ENCODE data around the gene KIAA1217. TPM values are rescaled to one million over a fixed set of nuclear protein-coding genes. Genes with fewer than 3 reads are reported as not detected.

KIAA1217 gene
- total and polyA plus RNA-seq, 9 of the 15 experiments (the other 6 are each of a cell fraction or from before 2014, with no cell fraction given) = 0.04 TPM; not detected in 8

DNA sequence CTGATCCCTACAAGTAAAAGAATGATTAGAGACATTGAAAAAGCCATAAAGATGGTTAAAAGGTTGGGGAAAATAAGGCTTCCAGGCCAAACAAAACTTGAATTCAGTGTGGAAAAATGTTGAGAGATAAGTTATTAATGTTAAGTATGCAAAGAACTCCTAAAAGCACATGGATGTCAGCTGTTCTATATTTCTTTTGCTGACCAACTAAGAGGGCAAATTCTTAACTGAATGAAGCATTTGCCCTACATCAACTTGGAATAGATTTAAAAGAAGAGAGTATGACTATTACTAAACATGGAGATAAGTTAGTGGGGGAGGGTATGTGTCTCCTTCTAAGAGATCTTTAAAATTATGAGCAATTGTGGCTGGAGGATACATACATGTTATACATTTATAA is 124.8 kb downstream of the KIAA1217 start:
- no peak overlapping the region for H3K4me3 ChIP-seq
- no peak overlapping the region for H3K9ac ChIP-seq (ENCODE audit: insufficient read depth in 1 of 2, low read depth in 2 of 2, low read length in 2 of 2)
- no peaks in the 10 kb centered on the region for H3K27me3 ChIP-seq (ENCODE audit: control insufficient read depth in 2 of 2, insufficient read depth in 2 of 2, low read length in 2 of 2)
- no peaks in the 10 kb centered on the region for H3K9me3 ChIP-seq (replicated peaks; ENCODE audit: control insufficient read depth, insufficient read depth, low read depth, low read length)
- H3K9me1 ChIP-seq (ENCODE audit: control insufficient read depth, insufficient read depth, low read length) = no peaks in the 10 kb centered on the region
- no peaks in the 10 kb centered on the region for H3K4me1 ChIP-seq (replicated peaks in 1 of 2; ENCODE audit: control insufficient read depth in 2 of 2, insufficient read depth in 2 of 2, low read length in 2 of 2)
- BruUV-seq (replicated peaks) = no TSS peak
- no peak for TF ChIP-seq TRIM25 (IDR thresholded peaks at IDR 0.05; ENCODE audit: borderline replicate concordance)
- no peak for TF ChIP-seq HNRNPL (IDR thresholded peaks at IDR 0.05; ENCODE audit: low read depth, low read length)
- no peak for TF ChIP-seq SMC3 (conservative IDR thresholded peaks at IDR 0.05; ENCODE audit: insufficient read depth, low read depth, low read length)
- H3K4me2 ChIP-seq (ENCODE audit: insufficient read depth, low read length) = no peak overlapping the region
- H4K20me1 ChIP-seq (replicated peaks; ENCODE audit: control insufficient read depth, insufficient read depth, low read length) = no peaks in the 10 kb centered on the region
- H3K27ac ChIP-seq (ENCODE audit: extremely low read depth, low read depth, low read length) = no peak overlapping the region
- ChIA-PET POLR2A (no interaction called here), CTCF (ENCODE audit: low intra/inter-chr PET ratio) (no interaction called here)
- intact Hi-C loops (cut with micrococcal nuclease) = no loop called here
- ATAC-seq = no peak
- H3K79me2 ChIP-seq (ENCODE audit: control insufficient read depth, insufficient read depth, low read length) = no peaks in the 10 kb centered on the region
- in situ Hi-C loops (cut with MboI) = no loop called here
- no peak overlapping the region for H2AFZ ChIP-seq (ENCODE audit: low read depth, low read length)
- no peaks in the 10 kb centered on the region for H3K36me3 ChIP-seq (ENCODE audit: control insufficient read depth, insufficient read depth, low read length)
- FAIRE-seq = no peak
- no peak for DNase-seq (ENCODE audit: extremely low read depth in 1 of 4, low spot score in 3 of 4)

- no peak overlapping the region for H2AFZ ChIP-seq (ENCODE audit: low read depth, low read length)
- ChIA-PET CTCF (ENCODE audit: low intra/inter-chr PET ratio) (no interaction called here), POLR2A (no interaction called here)
- no TSS peak for BruUV-seq (replicated peaks)
- no peaks in the 10 kb centered on the region for H3K9me3 ChIP-seq (replicated peaks; ENCODE audit: control insufficient read depth, insufficient read depth, low read depth, low read length)
- H3K79me2 ChIP-seq (ENCODE audit: control insufficient read depth, insufficient read depth, low read length) = no peaks in the 10 kb centered on the region
- intact Hi-C loops (cut with micrococcal nuclease) (no loop called here), in situ Hi-C loops (cut with MboI) (no loop called here)
- H3K9ac ChIP-seq (ENCODE audit: insufficient read depth in 1 of 2, low read depth in 2 of 2, low read length in 2 of 2) = no peak overlapping the region
- no peaks in the 10 kb centered on the region for H3K36me3 ChIP-seq (ENCODE audit: control insufficient read depth, insufficient read depth, low read length)
- no peaks in the 10 kb centered on the region for H3K9me1 ChIP-seq (ENCODE audit: control insufficient read depth, insufficient read depth, low read length)
- no peak for ATAC-seq
- H3K4me2 ChIP-seq (ENCODE audit: insufficient read depth, low read length) = no peak overlapping the region
- H4K20me1 ChIP-seq (replicated peaks; ENCODE audit: control insufficient read depth, insufficient read depth, low read length) = no peaks in the 10 kb centered on the region
- H3K27me3 ChIP-seq (ENCODE audit: control insufficient read depth in 2 of 2, insufficient read depth in 2 of 2, low read length in 2 of 2) = no peaks in the 10 kb centered on the region
- FAIRE-seq = no peak
- H3K4me1 ChIP-seq (replicated peaks in 1 of 2; ENCODE audit: control insufficient read depth in 2 of 2, insufficient read depth in 2 of 2, low read length in 2 of 2) = no peaks in the 10 kb centered on the region
- no peak for DNase-seq (ENCODE audit: extremely low read depth in 1 of 4, low spot score in 3 of 4)
- TF ChIP-seq STAG1 (CRISPR knock-in tag; IDR thresholded peaks at IDR 0.05; ENCODE audit: borderline replicate concordance) (no peak), ZNF75A (CRISPR knock-in tag; IDR thresholded peaks at IDR 0.05) (no peak), ETV1 (tag; conservative IDR thresholded peaks at IDR 0.05; ENCODE audit: low read depth) (no peak), CBX3 (IDR thresholded peaks at IDR 0.05; ENCODE audit: borderline replicate concordance in 1 of 2, low read length in 2 of 2) (no peak), ZNF696 (CRISPR knock-in tag; conservative IDR thresholded peaks at IDR 0.05) (no peak), ASH1L (IDR thresholded peaks at IDR 0.05; ENCODE audit: borderline replicate concordance, low read depth, partially characterized antibody) (no peak)
- TF ChIP-seq, protein P1, sequence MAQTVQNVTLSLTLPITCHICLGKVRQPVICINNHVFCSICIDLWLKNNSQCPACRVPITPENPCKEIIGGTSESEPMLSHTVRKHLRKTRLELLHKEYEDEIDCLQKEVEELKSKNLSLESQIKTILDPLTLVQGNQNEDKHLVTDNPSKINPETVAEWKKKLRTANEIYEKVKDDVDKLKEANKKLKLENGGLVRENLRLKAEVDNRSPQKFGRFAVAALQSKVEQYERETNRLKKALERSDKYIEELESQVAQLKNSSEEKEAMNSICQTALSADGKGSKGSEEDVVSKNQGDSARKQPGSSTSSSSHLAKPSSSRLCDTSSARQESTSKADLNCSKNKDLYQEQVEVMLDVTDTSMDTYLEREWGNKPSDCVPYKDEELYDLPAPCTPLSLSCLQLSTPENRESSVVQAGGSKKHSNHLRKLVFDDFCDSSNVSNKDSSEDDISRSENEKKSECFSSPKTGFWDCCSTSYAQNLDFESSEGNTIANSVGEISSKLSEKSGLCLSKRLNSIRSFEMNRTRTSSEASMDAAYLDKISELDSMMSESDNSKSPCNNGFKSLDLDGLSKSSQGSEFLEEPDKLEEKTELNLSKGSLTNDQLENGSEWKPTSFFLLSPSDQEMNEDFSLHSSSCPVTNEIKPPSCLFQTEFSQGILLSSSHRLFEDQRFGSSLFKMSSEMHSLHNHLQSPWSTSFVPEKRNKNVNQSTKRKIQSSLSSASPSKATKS (CRISPR knock-in tag; IDR thresholded peaks at IDR 0.05) = no peak
- H3K4me3 ChIP-seq = no peak overlapping the region
- 0% methylated on average over 1 of the region's 1 CpG for WGBS (ENCODE audit: insufficient coverage, low coverage, missing lambda C conversion rate)
- H3K27ac ChIP-seq (ENCODE audit: extremely low read depth, low read depth, low read length) = no peak overlapping the region
Observed at GRCh38 chr10:24334279-24334939, 125.5 kb downstream of the KIAA1217 start.
